Common myeloid progenitor, CD34-positive (primary cell): Measurements from ENCODE around the gene USP50.

Source experiments
- CTCF ChIA-PET: fragments of 350-600 bp; sonication (Branson Sonifier 250); formaldehyde crosslinking; loops from one replicate; lab custom pipeline; 2021; ENCODE audit warnings: antibody characterized with exemption; lab: Charles Lee
- POLR2A ChIA-PET: fragments of 350-600 bp; sonication (Branson Sonifier 250); formaldehyde crosslinking; loops from one replicate; lab custom pipeline; 2021; ENCODE audit warnings: antibody characterized with exemption; lab: Charles Lee
- DNase-seq, 3 donors: peaks; one replicate each; pipeline versions ENCODE4 v3.0.0 to v3.0.0-alpha.2; 2013
- H3K27ac ChIP-seq, 2 experiments: 1 replicate in 1 of 2; 2 replicates in 1 of 2; pipeline ENCODE4 v1.7.0; 2013; ENCODE audit warnings: inconsistent platforms in 2 of 2, low read length in 2 of 2, mild to moderate bottlenecking in 2 of 2, low read depth in 1 of 2, moderate library complexity in 1 of 2; ENCODE audit not compliant: severe bottlenecking in 2 of 2, insufficient read depth in 1 of 2, poor library complexity in 1 of 2
- H3K27me3 ChIP-seq, 5 experiments: replicated peaks in 2 of 5; 1 replicate in 3 of 5; 2 replicates in 2 of 5; pipeline versions ENCODE4 v1.6.1 to v1.7.0; 2013; ENCODE audit warnings: low read length in 4 of 5, mild to moderate bottlenecking in 2 of 5, moderate library complexity in 2 of 5, inconsistent platforms in 1 of 5; ENCODE audit not compliant: insufficient read depth in 5 of 5, control insufficient read depth in 4 of 5
- H3K36me3 ChIP-seq, 4 experiments: 1 replicate in 2 of 4; 2 replicates in 2 of 4; pipeline versions ENCODE4 v1.6.1 to v1.7.0; 2013; ENCODE audit warnings: low read length in 3 of 4, control low read depth in 1 of 4, mild to moderate bottlenecking in 1 of 4; ENCODE audit not compliant: control insufficient read depth in 4 of 4, insufficient read depth in 4 of 4
- H3K4me1 ChIP-seq, 4 experiments: 1 replicate in 3 of 4; 2 replicates in 1 of 4; pipeline versions ENCODE4 v1.6.1 to v1.7.1; 2013; ENCODE audit warnings: low read length in 3 of 4, mild to moderate bottlenecking in 3 of 4, control low read depth in 1 of 4, inconsistent platforms in 1 of 4, moderate library complexity in 1 of 4; ENCODE audit not compliant: control insufficient read depth in 4 of 4, insufficient read depth in 4 of 4; ENCODE audit errors: control extremely low read depth in 1 of 4
- H3K4me3 ChIP-seq, 7 experiments: 1 replicate in 4 of 7; 2 replicates in 3 of 7; pipeline versions ENCODE4 v1.5.1 to v1.7.0; 2013; ENCODE audit warnings: mild to moderate bottlenecking in 7 of 7, low read length in 6 of 7, moderate library complexity in 6 of 7, inconsistent platforms in 2 of 7, low read depth in 2 of 7, control low read depth in 1 of 7; ENCODE audit not compliant: insufficient read depth in 4 of 7, control insufficient read depth in 1 of 7; ENCODE audit errors: extremely low read depth in 1 of 7
- H3K9me3 ChIP-seq, 5 experiments: 1 replicate in 4 of 5; 2 replicates in 1 of 5; pipeline versions ENCODE4 v1.6.1 to v1.7.1; 2013; ENCODE audit warnings: low read length in 4 of 5, mild to moderate bottlenecking in 2 of 5, inconsistent platforms in 1 of 5, low read depth in 1 of 5, moderate library complexity in 1 of 5; ENCODE audit not compliant: control insufficient read depth in 4 of 5, insufficient read depth in 2 of 5; ENCODE audit errors: control extremely low read depth in 1 of 5
- WGBS: methylation state at CpG from one replicate; pipeline ENCODE4 v1.1.5; 2013; ENCODE audit not compliant: insufficient coverage; 5-methylcytosine and 5-hydroxymethylcytosine counted together

USP50 gene

DNA sequence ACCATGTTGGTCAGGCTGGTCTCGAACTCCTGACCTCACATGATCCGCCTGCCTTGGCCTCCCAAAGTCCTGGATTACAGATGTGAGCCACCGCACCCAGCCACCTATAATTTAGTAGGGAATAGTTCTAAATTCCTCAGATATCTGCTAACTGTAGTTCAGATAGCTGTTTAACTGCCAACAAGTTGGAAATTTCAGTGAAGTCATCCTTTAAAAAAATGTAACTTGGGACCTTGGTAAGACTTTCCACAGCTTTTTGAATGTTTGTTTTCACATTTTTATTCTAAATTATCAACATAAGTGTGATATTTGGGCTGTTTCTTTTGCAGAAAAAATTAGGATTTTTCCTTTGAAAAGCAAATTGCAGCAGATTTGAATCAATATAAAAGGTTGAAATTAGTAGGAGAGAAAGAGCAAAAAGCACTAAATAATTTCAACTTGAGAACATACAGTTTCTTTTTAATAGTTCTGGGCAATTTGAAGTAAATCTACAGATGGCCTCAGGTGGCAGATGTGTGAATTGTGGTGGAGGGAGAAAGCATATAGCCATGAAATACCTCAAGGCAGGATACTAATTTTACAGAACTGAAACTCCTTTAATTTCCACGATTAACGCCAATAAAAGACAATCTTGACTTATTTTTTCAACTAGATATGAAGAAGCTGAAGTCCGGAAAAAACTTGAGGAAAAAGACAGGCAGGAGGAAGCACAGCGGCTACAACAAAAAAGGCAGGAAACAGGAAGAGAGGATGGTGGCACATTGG, 87.9 kb downstream of the USP50 start:
- POLR2A ChIA-PET: interaction anchor here (0.6 kb wide), 1 partner anchor 1580 kb away, joined by 3 read pairs; the partner anchor contains the start of gene EID1
- Histone ChIP-seq H3K4me3 (no peak overlapping the region), H3K36me3 (peaks cover 13 to 57% (median 25%) of the 10 kb centered on the region in 4 experiments), H3K9me3 (no peaks in the 10 kb centered on the region), H3K4me1 (no peaks in the 10 kb centered on the region), H3K27me3 (no peaks in the 10 kb centered on the region), H3K27ac (no peak overlapping the region)
- CTCF ChIA-PET: no interaction called here
- peak in 1 of 3 donors; percentile 2 for DNase-seq
- WGBS: 100% methylated on average over 3 of the region's 7 CpGs

DNA sequence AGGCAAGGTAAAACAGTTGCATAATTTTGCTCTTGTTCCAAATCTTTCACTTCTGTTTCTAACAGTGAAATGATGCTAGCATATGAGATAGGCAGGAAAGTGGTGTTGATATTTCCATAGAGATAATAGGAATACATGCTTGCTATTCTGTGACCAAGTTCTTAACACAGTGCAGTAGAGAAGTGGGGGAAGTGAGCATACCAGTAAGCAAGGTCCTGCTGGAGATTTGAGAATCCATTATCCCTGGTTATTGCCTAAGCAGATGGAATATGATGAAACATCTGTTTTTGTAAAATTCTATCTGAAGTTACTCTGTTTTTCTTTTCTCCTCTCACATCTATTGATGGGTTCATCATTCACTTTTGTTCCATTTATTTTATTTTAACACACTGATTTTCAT, 93.5 kb downstream of the USP50 start:
- Histone ChIP-seq H3K4me1 (no peaks in the 10 kb centered on the region), H3K9me3 (no peaks in the 10 kb centered on the region), H3K27ac (no peak overlapping the region), H3K36me3 (peaks cover 13 to 45% (median 26%) of the 10 kb centered on the region in 4 experiments), H3K27me3 (no peaks in the 10 kb centered on the region), H3K4me3 (no peak overlapping the region)
- POLR2A ChIA-PET: no interaction called here
- CTCF ChIA-PET: no interaction called here
- DNase-seq: no peak
